Panc1 (cell line): Measurements from ENCODE around the gene UBE2J2.

Experiments used
- CTCF ChIP-seq: fragments of 450-650 bp; IDR thresholded peaks from 2 replicates; pipeline ENCODE4 v1.5.1; 2017; ENCODE audit warnings: mild to moderate bottlenecking
- POLR2AphosphoS5 ChIP-seq: IDR thresholded peaks from 2 replicates; pipeline ENCODE4 v1.6.1; 2012; ENCODE audit warnings: mild to moderate bottlenecking, low read depth, low read length, moderate library complexity

- TF ChIP-seq CTCF (no peak), POLR2AphosphoS5 (no peak)
These were observed 29.9 kb downstream of the UBE2J2 start for GRCh38 chr1:1243807-1244191.
